MCF 10A (cell line): Measurements from ENCODE around the gene CDC16. TPM values are rescaled to one million over a fixed set of nuclear protein-coding genes. Genes with fewer than 3 reads are reported as not detected.

Source experiments
- BruUV-seq: library from RNA; stranded (reverse); fragments of 400-500 nt; replicated peaks from 2 replicates; lab custom pipeline; 2021; lab: Mats Ljungman, UMichigan
- CTCF ChIA-PET: fragments of 300-600 bp; sonication (Branson Sonifier 250); formaldehyde crosslinking; extraction: SDS; loops from one replicate; lab custom pipeline; 2021; ENCODE audit warnings: antibody characterized with exemption, inconsistent platforms; lab: Yijun Ruan, JAX
- POLR2A ChIA-PET: fragments of 300-600, 350-650 bp; sonication (Branson Sonifier 250); formaldehyde crosslinking; extraction: SDS; loops from one replicate; lab custom pipeline; 2020; ENCODE audit warnings: antibody characterized with exemption, inconsistent platforms; lab: Yijun Ruan, JAX
- DNase-seq: peaks from one replicate; pipeline ENCODE4 v3.0.0-alpha.2; 2018; ENCODE audit not compliant: unreplicated experiment
- H3K27ac Mint-ChIP-seq: one replicate; pipeline ENCODE4 v1.8.0; 2022; ENCODE audit warnings: mild to moderate bottlenecking, low read depth, mixed read lengths; ENCODE audit not compliant: unreplicated experiment
- H3K27me3 Mint-ChIP-seq: one replicate; pipeline ENCODE4 v1.8.0; 2022; ENCODE audit warnings: mixed read lengths; ENCODE audit not compliant: insufficient read depth, unreplicated experiment
- H3K36me3 Mint-ChIP-seq: one replicate; pipeline ENCODE4 v1.8.0; 2022; ENCODE audit warnings: mild to moderate bottlenecking, moderate library complexity, mixed read lengths; ENCODE audit not compliant: insufficient read depth, unreplicated experiment
- H3K4me1 Mint-ChIP-seq: one replicate; pipeline ENCODE4 v1.8.0; 2022; ENCODE audit warnings: mixed read lengths; ENCODE audit not compliant: insufficient read depth, unreplicated experiment
- H3K4me3 Mint-ChIP-seq: one replicate; pipeline ENCODE4 v1.8.0; 2022; ENCODE audit warnings: mild to moderate bottlenecking, moderate library complexity, mixed read lengths; ENCODE audit not compliant: unreplicated experiment
- H3K9me3 Mint-ChIP-seq: one replicate; pipeline ENCODE4 v1.8.0; 2022; ENCODE audit warnings: mixed read lengths; ENCODE audit not compliant: unreplicated experiment
- CTCF ChIP-seq: fragments of 200-600 bp; IDR thresholded peaks from one replicate; pipeline ENCODE4 v1.8.0; 2022; ENCODE audit warnings: antibody characterized with exemption, mild to moderate bottlenecking; ENCODE audit not compliant: unreplicated experiment
- intact Hi-C: fragments of 100-400 bp; cut with micrococcal nuclease; formaldehyde crosslinking; loops from 2 replicates; pipeline ENCODE4 v1.14.1; 2022
- total RNA-seq: library from RNA; stranded (reverse); gene quantifications from 2 replicates; pipeline ENCODE4 v1.2.3, GENCODE V29; 2022

CDC16 gene
- total RNA-seq, 1 experiment from 2014 or later: 72.4 TPM

DNA sequence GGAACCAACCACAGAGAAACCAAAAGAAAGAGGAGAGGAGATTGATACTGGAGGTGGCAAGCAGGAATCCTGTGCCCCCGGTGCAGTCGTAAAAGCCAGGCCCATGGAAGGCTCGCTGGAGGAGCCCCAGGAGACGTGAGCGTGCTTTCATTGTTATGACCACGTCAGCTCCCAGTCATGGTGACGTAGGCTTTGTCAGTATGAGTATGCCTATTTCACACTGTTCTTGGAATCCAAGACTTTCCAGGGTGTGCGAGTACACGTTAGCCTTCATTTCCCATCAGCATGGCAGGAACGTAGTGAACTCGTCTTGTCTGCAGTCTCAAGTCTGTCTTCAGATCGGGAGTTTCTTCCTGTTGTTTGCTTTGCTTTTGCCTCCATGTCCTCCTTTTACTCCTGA, 64.2 kb downstream of the CDC16 start:
- ChIA-PET POLR2A (no interaction called here), CTCF (interaction anchor here (0.6 to 0.8 kb wide), 2 partner anchors 9 to 12 kb away, joined by 3 read pairs; no protein-coding TSS in a partner anchor)
- intact Hi-C loops: no loop called here
- Mint-ChIP-seq H3K27ac (peak overlapping the region; percentile 18), H3K9me3 (no peaks in the 10 kb centered on the region), H3K4me1 (no peaks in the 10 kb centered on the region), H3K27me3 (no peaks in the 10 kb centered on the region), H3K36me3 (peaks cover 71% of the 10 kb centered on the region), H3K4me3 (no peak overlapping the region)
- BruUV-seq: no TSS peak
- no peak for DNase-seq
- TF ChIP-seq CTCF: no peak

DNA sequence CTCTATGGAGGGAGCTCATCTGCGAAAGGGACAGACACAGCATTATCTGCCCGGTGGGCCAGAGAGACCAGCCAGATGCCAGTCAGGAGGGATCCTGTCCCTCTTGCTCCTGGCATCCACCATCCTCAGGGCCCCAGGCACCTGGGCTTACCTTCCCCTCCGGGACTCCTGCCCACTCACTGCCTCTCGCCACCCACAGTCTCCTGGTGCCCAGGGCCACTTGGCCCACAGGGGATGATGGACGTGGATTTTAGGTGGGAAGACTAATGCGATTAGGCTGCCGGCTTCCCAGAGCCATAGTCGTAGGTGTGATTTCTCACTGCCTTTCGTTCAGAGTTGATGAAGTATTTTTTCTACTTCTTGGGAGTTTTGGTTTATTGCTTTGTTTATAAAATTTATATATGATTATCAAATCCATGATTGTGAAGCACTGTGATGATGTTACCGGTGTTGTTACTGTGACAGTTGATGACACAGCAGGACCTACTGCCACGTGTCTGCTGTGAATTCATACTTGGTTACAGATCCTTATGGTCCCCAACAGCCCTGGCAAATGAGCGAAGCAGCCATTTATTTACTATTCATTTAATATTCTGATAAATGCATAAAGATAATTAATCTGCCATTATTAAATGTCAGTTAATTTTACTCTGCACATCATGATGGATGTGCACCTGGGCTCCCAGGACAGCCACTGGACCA, 65.1 kb downstream of the CDC16 start:
- no peak overlapping the region for H3K4me3 Mint-ChIP-seq
- DNase-seq: no peak
- POLR2A ChIA-PET: no interaction called here
- peaks cover 71% of the 10 kb centered on the region for H3K36me3 Mint-ChIP-seq
- H3K27me3 Mint-ChIP-seq: no peaks in the 10 kb centered on the region
- CTCF ChIA-PET: interaction anchor here (0.6 kb wide), 1 partner anchor 8 kb away, joined by 3 read pairs; no protein-coding TSS in a partner anchor
- H3K9me3 Mint-ChIP-seq: no peaks in the 10 kb centered on the region
- intact Hi-C loops: no loop called here
- H3K27ac Mint-ChIP-seq: peak overlapping the region; percentile 18
- no peaks in the 10 kb centered on the region for H3K4me1 Mint-ChIP-seq
- TF ChIP-seq CTCF: no peak
- no TSS peak for BruUV-seq

- H3K27ac Mint-ChIP-seq: no peak overlapping the region
- no peak overlapping the region for H3K4me3 Mint-ChIP-seq
- BruUV-seq: no TSS peak
- POLR2A ChIA-PET: interaction anchor here (2.9 kb wide), 1 partner anchor 10 kb away, joined by 8 read pairs; no protein-coding TSS in a partner anchor
- CTCF ChIA-PET: interaction anchor here (0.5 kb wide), 1 partner anchor 19 kb away, joined by 3 read pairs; no protein-coding TSS in a partner anchor
- no peaks in the 10 kb centered on the region for H3K9me3 Mint-ChIP-seq
- H3K27me3 Mint-ChIP-seq: no peaks in the 10 kb centered on the region
- no peaks in the 10 kb centered on the region for H3K4me1 Mint-ChIP-seq
- intact Hi-C loops: no loop called here
- no peak for DNase-seq
- peaks cover 65% of the 10 kb centered on the region for H3K36me3 Mint-ChIP-seq
- no peak for TF ChIP-seq CTCF
Measured at GRCh38 chr13:114303700-114304327, 69.1 kb downstream of the CDC16 start.

DNA sequence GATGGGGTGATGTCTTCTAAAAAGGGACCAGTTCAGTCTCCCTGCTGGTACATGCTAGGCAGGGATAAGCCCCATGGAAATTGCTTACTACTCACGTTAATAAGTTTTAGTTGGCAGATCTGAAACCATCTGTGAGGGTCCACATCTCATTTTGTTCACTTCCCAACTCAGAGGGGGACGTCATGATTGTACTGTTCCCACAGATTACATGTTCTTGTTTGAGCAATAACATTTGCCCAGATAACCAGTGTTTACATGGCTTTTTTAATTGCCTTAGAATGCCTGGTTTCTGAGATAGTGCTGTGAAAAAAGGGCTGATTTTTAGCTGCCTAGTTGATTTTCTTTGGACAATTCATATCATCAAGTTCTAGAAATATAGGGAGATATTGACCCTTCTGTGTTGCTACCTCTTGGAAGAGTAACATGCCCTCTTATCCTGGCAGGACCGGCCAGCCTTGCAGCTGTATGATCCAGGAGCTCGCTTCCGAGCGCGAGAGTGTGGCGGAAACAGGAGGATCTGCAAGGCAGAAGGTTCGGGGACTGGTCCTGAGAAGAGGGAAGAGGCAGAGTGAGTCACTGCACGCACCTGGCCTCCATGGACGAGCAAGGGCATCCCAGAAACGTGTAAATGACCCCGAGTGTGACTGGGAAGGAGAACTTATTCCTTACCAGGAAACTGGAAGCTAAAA, 69.8 kb downstream of the CDC16 start:
- Mint-ChIP-seq H3K4me1 (no peaks in the 10 kb centered on the region), H3K27ac (no peak overlapping the region), H3K27me3 (no peaks in the 10 kb centered on the region), H3K36me3 (peaks cover 58% of the 10 kb centered on the region), H3K4me3 (no peak overlapping the region), H3K9me3 (no peaks in the 10 kb centered on the region)
- POLR2A ChIA-PET: interaction anchor here (2.9 kb wide), 1 partner anchor 9 kb away, joined by 8 read pairs; no protein-coding TSS in a partner anchor
- BruUV-seq: no TSS peak
- TF ChIP-seq CTCF: no peak
- no peak for DNase-seq
- intact Hi-C loops: no loop called here
- CTCF ChIA-PET: interaction anchor here (0.5 kb wide), 1 partner anchor 20 kb away, joined by 3 read pairs; no protein-coding TSS in a partner anchor
